Measurements from ENCODE around the gene PTPRJ. TPM values are rescaled to one million over a fixed set of nuclear protein-coding genes. Genes with fewer than 3 reads are reported as not detected.

Gene PTPRJ
- polyA plus RNA-seq, 1 donor (not counting 4 experiments of a cell fraction or from before 2014, with no cell fraction given): 0.84 TPM

GRCh38 chr11:47987781-47988180 is 7.4 kb downstream of the PTPRJ start:
- TF ChIP-seq CTCF (optimal IDR thresholded peaks at IDR 0.05 in 1 of 3, IDR thresholded peaks at IDR 0.05 in 1 of 3, conservative IDR thresholded peaks at IDR 0.05 in 1 of 3; ENCODE audit: extremely low read depth in 1 of 3, insufficient read depth in 2 of 3, low read length in 3 of 3): no peak
- TF ChIP-seq EZH2 (IDR thresholded peaks at IDR 0.05; ENCODE audit: low read length): no peak
- no peak overlapping the region for H3K4me3 ChIP-seq (ENCODE audit: control insufficient read depth in 2 of 3, extremely low read depth in 1 of 3, insufficient read depth in 2 of 3, low read depth in 1 of 3, low read length in 3 of 3)
- no peaks in the 10 kb centered on the region for H3K9me1 ChIP-seq (ENCODE audit: control insufficient read depth, extremely low read depth, insufficient read depth, low read length)
- no peaks in the 10 kb centered on the region for H3K27me3 ChIP-seq (ENCODE audit: control insufficient read depth, extremely low read depth, insufficient read depth, low read length)
- H2AFZ ChIP-seq (ENCODE audit: control insufficient read depth, low read length): no peak overlapping the region
- no peaks in the 10 kb centered on the region for H3K79me2 ChIP-seq (ENCODE audit: control insufficient read depth, insufficient read depth, low read length)
- dilution Hi-C loops (cut with MboI; ENCODE audit: extremely low pct_ligation_motif_present, low sequenced_read_pairs): no loop called here
- FAIRE-seq (no peak), DNase-seq (ENCODE audit: low read depth, low spot score) (no peak)
- H3K4me1 ChIP-seq (ENCODE audit: control insufficient read depth, extremely low read depth, insufficient read depth, low read length): peaks cover 7% of the 10 kb centered on the region
- H3K27ac ChIP-seq (ENCODE audit: control insufficient read depth, insufficient read depth, low read length): no peak overlapping the region
- no peaks in the 10 kb centered on the region for H3K9me3 ChIP-seq (ENCODE audit: control insufficient read depth, low read depth, low read length)
- no peak overlapping the region for H3K4me2 ChIP-seq (ENCODE audit: control insufficient read depth, extremely low read depth, insufficient read depth, low read depth, low read length)
- H3K36me3 ChIP-seq (ENCODE audit: control insufficient read depth in 2 of 2, extremely low read depth in 1 of 2, insufficient read depth in 2 of 2, low read length in 2 of 2): no peaks in the 10 kb centered on the region
- no peak overlapping the region for H3K9ac ChIP-seq (ENCODE audit: control insufficient read depth, extremely low read depth, insufficient read depth, low read length)
- H4K20me1 ChIP-seq (ENCODE audit: control insufficient read depth, extremely low read depth, insufficient read depth, low read length): no peaks in the 10 kb centered on the region

- Histone ChIP-seq H2AFZ (ENCODE audit: control insufficient read depth, low read length) (no peak overlapping the region), H3K9me3 (ENCODE audit: control insufficient read depth, low read depth, low read length) (no peaks in the 10 kb centered on the region), H3K36me3 (ENCODE audit: control insufficient read depth in 2 of 2, extremely low read depth in 1 of 2, insufficient read depth in 2 of 2, low read length in 2 of 2) (no peaks in the 10 kb centered on the region), H3K27ac (ENCODE audit: control insufficient read depth, insufficient read depth, low read length) (no peak overlapping the region), H3K27me3 (ENCODE audit: control insufficient read depth, extremely low read depth, insufficient read depth, low read length) (no peaks in the 10 kb centered on the region), H4K20me1 (ENCODE audit: control insufficient read depth, extremely low read depth, insufficient read depth, low read length) (no peaks in the 10 kb centered on the region), H3K4me2 (ENCODE audit: control insufficient read depth, extremely low read depth, insufficient read depth, low read depth, low read length) (no peak overlapping the region), H3K9me1 (ENCODE audit: control insufficient read depth, extremely low read depth, insufficient read depth, low read length) (no peaks in the 10 kb centered on the region), H3K9ac (ENCODE audit: control insufficient read depth, extremely low read depth, insufficient read depth, low read length) (no peak overlapping the region), H3K4me1 (ENCODE audit: control insufficient read depth, extremely low read depth, insufficient read depth, low read length) (peaks cover 7% of the 10 kb centered on the region), H3K4me3 (ENCODE audit: control insufficient read depth in 2 of 3, extremely low read depth in 1 of 3, insufficient read depth in 2 of 3, low read depth in 1 of 3, low read length in 3 of 3) (no peak overlapping the region), H3K79me2 (ENCODE audit: control insufficient read depth, insufficient read depth, low read length) (no peaks in the 10 kb centered on the region)
- dilution Hi-C loops (cut with MboI; ENCODE audit: extremely low pct_ligation_motif_present, low sequenced_read_pairs): no loop called here
- TF ChIP-seq EZH2 (IDR thresholded peaks at IDR 0.05; ENCODE audit: low read length) (no peak), CTCF (optimal IDR thresholded peaks at IDR 0.05 in 1 of 3, IDR thresholded peaks at IDR 0.05 in 1 of 3, conservative IDR thresholded peaks at IDR 0.05 in 1 of 3; ENCODE audit: extremely low read depth in 1 of 3, insufficient read depth in 2 of 3, low read length in 3 of 3) (no peak)
- DNase-seq (ENCODE audit: low read depth, low spot score): no peak
- FAIRE-seq: no peak
Observed at GRCh38 chr11:47989779-47990178, 9.4 kb downstream of the PTPRJ start.
